NT2/D1 (cell line): ENCODE measurements around the gene GRM2.
A peak's percentile ranks its signal among the peaks of the same experiment; 100 is the strongest.

Experiments used
- DNase-seq: peaks from one replicate; pipeline ENCODE4 v3.0.0-alpha.2; 2011; ENCODE audit warnings: low read depth, low spot score
- H3K27me3 ChIP-seq: 2 replicates; pipeline ENCODE4 v1.6.0; 2011; ENCODE audit warnings: mild to moderate bottlenecking; ENCODE audit not compliant: insufficient read length, insufficient read depth
- H3K36me3 ChIP-seq: 2 replicates; pipeline ENCODE4 v1.6.1; 2011; ENCODE audit warnings: mild to moderate bottlenecking, low read length, mixed read lengths; ENCODE audit not compliant: insufficient read depth, insufficient read length
- H3K4me1 ChIP-seq: 2 replicates; pipeline ENCODE4 v1.5.1; 2011; ENCODE audit not compliant: insufficient read depth, insufficient read length
- H3K4me3 ChIP-seq: 2 replicates; pipeline ENCODE4 v1.5.1; 2011; ENCODE audit warnings: low read depth; ENCODE audit not compliant: insufficient read length
- H3K9ac ChIP-seq: 2 replicates; pipeline ENCODE4 v1.6.0; 2011; ENCODE audit warnings: low read depth; ENCODE audit not compliant: insufficient read length
- H3K9me3 ChIP-seq: 2 replicates; pipeline ENCODE4 v1.5.1; 2011; ENCODE audit warnings: mild to moderate bottlenecking, low read length; ENCODE audit not compliant: insufficient read depth
- SUZ12 ChIP-seq: IDR thresholded peaks from 2 replicates; pipeline ENCODE4 v1.6.1; 2011; ENCODE audit not compliant: insufficient read length, insufficient read depth; ENCODE audit errors: extremely low read depth
- YY1 ChIP-seq: IDR thresholded peaks from 2 replicates; pipeline ENCODE4 v1.6.1; 2011; ENCODE audit not compliant: insufficient read length, insufficient read depth
- ZNF274 ChIP-seq: IDR thresholded peaks from 2 replicates; pipeline ENCODE4 v1.6.1; 2011; ENCODE audit warnings: mild to moderate bottlenecking, low read depth, low read length

GRM2 gene

DNA sequence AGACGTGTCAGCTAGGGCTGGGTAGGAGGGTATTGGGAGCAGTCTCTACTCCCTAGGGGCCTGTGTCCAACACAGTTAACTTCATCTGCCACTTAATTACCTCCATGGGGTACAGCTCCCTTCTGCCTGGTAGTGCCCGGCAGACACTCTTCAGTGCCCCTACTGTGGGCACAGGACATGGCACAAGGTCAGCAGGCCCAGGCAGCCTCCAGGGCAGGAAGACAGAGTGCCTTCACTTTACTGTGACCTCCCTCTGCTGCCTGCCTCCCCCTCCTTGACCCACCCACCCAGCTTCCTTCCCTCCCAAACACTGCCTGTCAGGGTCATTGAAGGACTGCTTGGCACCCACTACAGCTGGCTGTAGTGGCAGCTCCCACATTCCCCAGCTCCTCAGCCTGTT lies 6.5 kb upstream of the GRM2 start:
- no peaks in the 10 kb centered on the region for H3K9me3 ChIP-seq
- TF ChIP-seq ZNF274 (no peak), SUZ12 (no peak), YY1 (no peak)
- peaks cover 2% of the 10 kb centered on the region for H3K27me3 ChIP-seq
- peaks cover 27% of the 10 kb centered on the region for H3K4me1 ChIP-seq
- DNase-seq: no peak
- H3K36me3 ChIP-seq: peaks cover 19% of the 10 kb centered on the region
- no peak overlapping the region for H3K9ac ChIP-seq
- no peak overlapping the region for H3K4me3 ChIP-seq

DNA sequence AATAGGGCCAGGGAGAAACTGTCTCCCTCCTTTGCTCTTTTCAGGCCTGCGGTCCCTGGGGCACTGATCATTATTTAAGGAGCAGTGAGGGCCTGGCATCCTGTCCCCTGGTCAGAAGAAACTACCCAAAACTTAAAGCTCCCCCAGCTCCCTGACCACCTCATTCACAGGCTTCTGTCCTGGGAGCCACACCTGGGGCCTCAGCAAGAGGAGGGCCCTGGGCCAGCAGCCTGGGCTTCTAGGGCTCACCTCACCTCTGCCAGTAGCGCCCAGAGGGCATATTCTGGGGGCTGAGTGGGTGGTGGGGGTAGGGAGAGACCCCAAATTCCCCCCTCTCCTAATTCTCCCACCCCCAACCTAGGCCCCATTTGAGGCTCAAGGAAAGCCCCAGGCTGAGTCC lies 4.7 kb upstream of the GRM2 start:
- Histone ChIP-seq H3K9me3 (no peaks in the 10 kb centered on the region), H3K4me1 (peaks cover 27% of the 10 kb centered on the region), H3K4me3 (no peak overlapping the region), H3K27me3 (peaks cover 15% of the 10 kb centered on the region), H3K9ac (no peak overlapping the region), H3K36me3 (peaks cover 16% of the 10 kb centered on the region)
- no peak for TF ChIP-seq SUZ12
- TF ChIP-seq YY1: no peak
- no peak for TF ChIP-seq ZNF274
- DNase-seq: no peak

DNA sequence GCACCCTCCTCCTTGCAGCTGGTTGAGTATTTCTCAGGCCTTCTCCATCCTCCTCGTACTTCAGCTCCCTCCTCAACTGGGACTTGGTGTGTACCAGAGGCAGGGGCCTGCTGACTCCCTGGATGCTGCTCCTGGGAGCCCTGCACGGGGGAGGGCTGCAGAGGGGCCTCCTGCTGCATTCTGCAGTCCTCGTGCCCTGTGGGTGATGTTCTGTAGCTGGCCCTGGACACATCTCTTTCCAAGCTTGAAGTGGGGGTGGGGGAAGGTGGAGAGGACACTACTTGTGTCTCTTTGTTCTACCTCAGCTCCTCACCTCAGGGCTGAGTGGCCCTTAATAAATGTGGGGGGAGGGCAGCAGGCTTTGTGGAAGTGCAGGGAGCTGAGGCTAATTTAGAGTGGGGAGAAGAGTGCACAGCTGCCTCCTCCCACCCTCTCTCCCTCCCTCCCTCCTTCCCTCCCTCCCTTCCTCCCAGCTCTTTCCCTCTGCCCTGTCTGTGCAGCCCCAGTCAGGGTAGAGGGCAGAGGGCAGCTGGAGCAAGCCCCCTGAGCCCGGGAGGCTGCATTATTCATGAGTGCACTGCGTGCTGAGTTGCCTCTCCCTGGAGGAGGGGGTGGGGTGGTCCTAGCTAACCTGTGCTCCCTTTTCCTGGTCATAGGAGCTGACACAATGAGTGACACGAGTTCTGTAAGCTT lies 3.7 kb upstream of the GRM2 start:
- H3K36me3 ChIP-seq: peaks cover 16% of the 10 kb centered on the region
- H3K4me3 ChIP-seq: peak overlapping the region; percentile 3
- TF ChIP-seq YY1: no peak
- TF ChIP-seq SUZ12: no peak
- no peak for TF ChIP-seq ZNF274
- peaks cover 26% of the 10 kb centered on the region for H3K27me3 ChIP-seq
- no peak for DNase-seq
- no peaks in the 10 kb centered on the region for H3K9me3 ChIP-seq
- H3K9ac ChIP-seq: peak overlapping the region; percentile 52
- H3K4me1 ChIP-seq: peaks cover 31% of the 10 kb centered on the region

DNA sequence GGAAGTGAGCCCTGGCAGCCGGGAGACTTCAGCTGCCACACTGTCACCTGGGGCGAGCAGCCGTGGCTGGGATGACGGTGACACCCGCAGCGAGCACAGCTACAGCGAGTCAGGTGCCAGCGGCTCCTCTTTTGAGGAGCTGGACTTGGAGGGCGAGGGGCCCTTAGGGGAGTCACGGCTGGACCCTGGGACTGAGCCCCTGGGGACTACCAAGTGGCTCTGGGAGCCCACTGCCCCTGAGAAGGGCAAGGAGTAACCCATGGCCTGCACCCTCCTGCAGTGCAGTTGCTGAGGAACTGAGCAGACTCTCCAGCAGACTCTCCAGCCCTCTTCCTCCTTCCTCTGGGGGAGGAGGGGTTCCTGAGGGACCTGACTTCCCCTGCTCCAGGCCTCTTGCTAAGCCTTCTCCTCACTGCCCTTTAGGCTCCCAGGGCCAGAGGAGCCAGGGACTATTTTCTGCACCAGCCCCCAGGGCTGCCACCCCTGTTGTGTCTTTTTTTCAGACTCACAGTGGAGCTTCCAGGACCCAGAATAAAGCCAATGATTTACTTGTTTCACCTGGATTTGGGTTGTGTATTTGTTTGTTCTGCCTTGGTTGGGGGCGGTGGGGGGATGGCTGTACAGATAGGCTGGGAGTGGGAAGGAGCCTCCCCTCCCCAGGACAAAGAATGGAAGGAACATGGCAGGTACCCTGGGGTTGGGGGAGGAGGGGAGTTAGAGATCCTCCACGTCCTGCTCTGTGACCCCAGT lies 2.9 kb upstream of the GRM2 start:
- H3K9me3 ChIP-seq: no peaks in the 10 kb centered on the region
- peak overlapping the region; percentile 52 for H3K9ac ChIP-seq
- no peak for DNase-seq
- peak overlapping the region; percentile 3 for H3K4me3 ChIP-seq
- peaks cover 31% of the 10 kb centered on the region for H3K4me1 ChIP-seq
- TF ChIP-seq SUZ12 (no peak), YY1 (no peak), ZNF274 (no peak)
- H3K36me3 ChIP-seq: peaks cover 16% of the 10 kb centered on the region
- peaks cover 33% of the 10 kb centered on the region for H3K27me3 ChIP-seq

DNA sequence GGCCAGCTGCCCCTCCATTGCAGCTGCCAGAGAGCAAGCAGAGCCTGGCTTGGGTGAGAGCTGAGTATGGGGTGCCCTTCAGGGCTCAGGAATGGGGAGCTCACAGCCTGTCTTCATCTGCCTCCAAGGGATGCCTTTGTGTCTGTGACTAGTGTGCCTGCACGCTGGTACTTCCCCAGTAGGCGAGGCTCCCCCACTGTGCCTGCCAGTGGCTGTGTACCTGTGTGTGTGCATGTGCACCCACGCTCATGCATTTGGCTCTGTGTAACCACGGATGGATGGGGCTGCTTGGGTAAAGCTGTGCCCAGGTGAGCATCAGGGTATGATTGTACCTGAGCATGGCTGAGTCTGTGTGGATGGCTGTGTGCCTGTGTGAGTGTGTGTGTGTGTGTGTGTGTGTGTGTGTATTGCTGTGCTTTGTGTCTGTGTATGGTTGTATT lies 2.3 kb upstream of the GRM2 start:
- peak overlapping the region; percentile 13 for H3K9ac ChIP-seq
- no peak for DNase-seq

DNA sequence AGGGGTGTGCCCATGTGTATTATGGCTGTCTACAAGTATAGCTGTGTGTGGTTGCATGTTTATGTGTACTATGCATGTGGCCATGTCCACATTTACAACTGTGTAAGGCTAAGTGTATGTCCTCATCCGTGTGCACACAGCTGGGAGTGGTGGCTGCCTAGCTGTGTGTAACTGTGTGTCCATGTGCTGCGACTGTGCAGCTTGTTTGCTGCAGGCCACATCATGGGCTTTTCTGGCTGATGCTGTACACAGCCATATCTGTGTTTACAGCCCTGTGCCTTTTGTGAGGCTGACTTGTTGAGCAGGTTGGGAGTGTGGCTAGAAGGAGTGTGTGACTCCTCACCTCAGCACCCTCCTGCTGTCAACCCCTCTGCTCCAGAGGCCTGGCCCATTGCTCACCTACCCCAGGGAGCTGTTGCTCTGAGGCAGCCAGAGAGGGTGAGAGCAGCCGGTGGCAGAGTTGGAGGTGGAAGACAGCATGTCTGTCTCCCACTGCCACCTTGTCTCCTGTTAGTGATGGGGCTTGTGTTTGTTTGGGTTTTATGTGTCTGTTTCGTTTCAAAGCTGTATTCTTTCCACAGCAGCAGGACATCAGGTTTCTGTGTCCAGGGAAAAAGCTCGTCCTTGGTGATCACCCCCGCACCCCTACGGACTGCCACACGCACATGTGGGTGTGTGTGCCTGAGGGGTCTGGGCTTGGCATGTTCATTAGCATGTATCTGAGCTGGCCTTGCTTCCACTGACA lies 1.4 kb upstream of the GRM2 start:
- Histone ChIP-seq H3K27me3 (peaks cover 37% of the 10 kb centered on the region), H3K4me3 (no peak overlapping the region), H3K9ac (no peak overlapping the region), H3K4me1 (peaks cover 31% of the 10 kb centered on the region), H3K9me3 (no peaks in the 10 kb centered on the region), H3K36me3 (peaks cover 6% of the 10 kb centered on the region)
- TF ChIP-seq SUZ12: no peak
- no peak for TF ChIP-seq ZNF274
- no peak for TF ChIP-seq YY1
- DNase-seq: no peak

More for the DNA sequence above, 2.3 kb upstream of the GRM2 start:
- Histone ChIP-seq H3K36me3 (peaks cover 12% of the 10 kb centered on the region), H3K4me1 (peaks cover 31% of the 10 kb centered on the region), H3K27me3 (peaks cover 37% of the 10 kb centered on the region), H3K9me3 (no peaks in the 10 kb centered on the region), H3K4me3 (no peak overlapping the region)
- TF ChIP-seq YY1 (no peak), ZNF274 (no peak), SUZ12 (no peak)

DNA sequence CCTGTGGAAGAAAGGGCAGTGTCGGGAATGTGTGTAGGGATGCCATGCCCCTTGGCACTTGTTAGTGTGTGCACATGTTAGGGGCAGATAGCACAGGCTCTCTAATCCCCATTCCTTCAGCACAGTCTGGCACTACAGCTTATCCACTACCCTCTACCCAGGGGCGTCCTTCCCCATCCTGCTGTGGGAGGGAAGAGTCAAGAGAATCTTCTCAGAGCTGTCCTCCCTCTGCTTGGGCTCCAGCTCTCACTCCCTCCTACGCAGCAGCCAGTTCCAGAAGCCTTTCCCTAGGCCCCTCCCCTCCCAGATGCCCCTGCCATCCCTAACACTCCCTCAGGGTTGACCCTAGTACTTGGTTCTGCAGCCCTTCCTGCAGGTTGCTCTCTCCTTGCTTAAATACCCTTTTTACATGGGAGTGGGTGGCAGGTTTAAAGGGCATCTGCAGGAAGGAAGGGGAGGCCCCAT lies 815 bp upstream of the GRM2 start:
- H3K27me3 ChIP-seq: peaks cover 37% of the 10 kb centered on the region
- no peak for DNase-seq
- no peak overlapping the region for H3K4me3 ChIP-seq
- H3K9ac ChIP-seq: no peak overlapping the region
- TF ChIP-seq SUZ12 (no peak), YY1 (no peak), ZNF274 (no peak)
- H3K4me1 ChIP-seq: peaks cover 33% of the 10 kb centered on the region
- H3K9me3 ChIP-seq: no peaks in the 10 kb centered on the region
- peaks cover 6% of the 10 kb centered on the region for H3K36me3 ChIP-seq
